ENCODE measurements around the gene PYDC2. TPM values are rescaled to one million over a fixed set of nuclear protein-coding genes. Genes with fewer than 3 reads are reported as not detected.

The PYDC2 gene
- total RNA-seq (2014; rRNA removed; shearing (Covaris generic)) = not detected in 2 replicates

DNA sequence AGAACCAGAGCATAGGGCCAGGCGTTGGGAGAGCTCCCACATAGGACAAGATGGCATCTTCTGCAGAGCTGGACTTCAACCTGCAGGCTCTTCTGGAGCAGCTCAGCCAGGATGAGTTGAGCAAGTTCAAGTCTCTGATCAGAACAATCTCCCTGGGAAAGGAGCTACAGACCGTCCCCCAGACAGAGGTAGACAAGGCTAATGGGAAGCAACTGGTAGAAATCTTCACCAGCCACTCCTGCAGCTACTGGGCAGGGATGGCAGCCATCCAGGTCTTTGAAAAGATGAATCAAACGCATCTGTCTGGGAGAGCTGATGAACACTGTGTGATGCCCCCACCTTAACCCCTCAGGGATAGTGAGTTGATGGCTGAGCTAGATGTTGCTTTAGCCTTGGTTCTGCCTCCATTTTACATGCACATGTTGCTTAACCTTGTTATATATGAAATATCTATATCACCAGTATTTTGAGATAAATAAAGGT, at the start of gene PYDC2:
Gene PYDC2 (plus strand): TSS at position 51 of the 483 bp plus-strand sequence. CDS start 0 bp downstream, at position 51.
- Histone ChIP-seq H3K27me3 (no peaks in the 10 kb centered on the region), H3K9me3 (replicated peaks) (no peaks in the 10 kb centered on the region), H3K36me3 (no peaks in the 10 kb centered on the region), H3K4me3 (no peak within 1 kb of the TSS), H3K27ac (no peak within 1 kb of the TSS), H3K4me1 (no peaks in the 10 kb centered on the region)
- DNase-seq = no peak

DNA sequence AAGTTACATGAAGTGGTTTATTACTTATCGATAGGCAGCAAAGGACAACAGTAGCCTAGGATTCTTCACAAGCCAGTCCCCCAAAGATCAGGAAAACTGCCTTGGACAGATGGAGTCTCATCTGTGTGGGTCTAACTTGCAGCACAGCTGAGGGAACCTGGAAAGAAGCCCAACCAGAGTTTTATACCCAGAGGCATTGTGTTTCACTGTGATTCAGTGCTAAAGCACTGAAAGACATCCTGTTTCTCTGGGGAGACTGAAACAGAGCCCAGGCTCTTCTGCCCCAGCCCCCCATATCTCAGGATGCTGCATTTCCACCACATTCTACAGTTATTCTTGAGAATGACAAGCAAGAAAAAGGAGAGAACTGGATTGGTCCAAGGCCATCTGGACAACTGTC, 48.2 kb upstream of the PYDC2 start:
- H3K27ac ChIP-seq = no peak overlapping the region
- DNase-seq = peak; percentile 55 to 78
- H3K27me3 ChIP-seq = no peaks in the 10 kb centered on the region

DNA sequence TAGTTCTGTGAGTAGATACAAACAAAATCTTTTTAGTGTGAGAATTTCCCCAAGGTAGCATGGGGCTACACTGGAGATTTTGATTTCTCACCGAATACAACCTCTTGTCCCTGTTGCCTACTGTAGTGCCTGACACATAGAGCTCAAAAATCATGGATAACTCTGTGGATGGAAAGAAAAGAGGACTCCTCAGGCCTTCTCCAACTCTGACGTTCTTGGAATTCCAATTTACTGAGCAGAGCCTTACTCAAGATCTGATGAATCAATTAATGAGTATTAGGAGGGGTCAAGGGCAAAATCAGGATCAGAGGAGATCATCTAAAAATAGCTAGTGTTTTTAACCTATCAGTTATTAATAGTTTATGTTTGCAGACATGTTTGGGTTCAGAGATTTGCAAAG, 46.7 kb upstream of the PYDC2 start:
- H3K27me3 ChIP-seq = no peaks in the 10 kb centered on the region
- H3K4me3 ChIP-seq = no peak overlapping the region
- H3K4me1 ChIP-seq = peaks cover 3% of the 10 kb centered on the region; the same call in 1 of the 2 replicates
- no peaks in the 10 kb centered on the region for H3K36me3 ChIP-seq
- no peak overlapping the region for H3K27ac ChIP-seq
- DNase-seq = no peak
- H3K9me3 ChIP-seq (replicated peaks) = no peaks in the 10 kb centered on the region

More for the DNA sequence above, 48.2 kb upstream of the PYDC2 start:
- no peaks in the 10 kb centered on the region for H3K36me3 ChIP-seq
- H3K9me3 ChIP-seq (replicated peaks) = no peaks in the 10 kb centered on the region
- H3K4me3 ChIP-seq = no peak overlapping the region
- peaks cover 3% of the 10 kb centered on the region; the same call in 1 of the 2 replicates for H3K4me1 ChIP-seq

DNA sequence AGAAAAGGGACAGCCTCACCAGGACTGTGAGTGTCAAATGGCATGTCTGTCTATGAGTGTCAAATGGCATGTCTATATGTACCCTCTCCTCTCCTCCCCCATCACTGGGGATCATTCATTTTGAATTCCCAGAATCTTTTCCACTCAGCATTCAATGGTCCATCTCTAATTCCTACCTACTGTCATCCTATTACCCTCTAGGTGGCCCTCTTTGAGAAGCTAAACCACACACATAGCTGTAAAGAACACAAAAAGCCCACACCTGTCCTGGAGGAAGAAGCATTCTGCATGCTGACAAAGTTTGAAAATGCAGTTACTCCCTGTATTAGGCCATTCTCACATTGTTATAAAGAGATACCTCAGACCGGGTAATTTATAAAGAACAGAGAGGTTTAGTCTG, 46.2 kb upstream of the PYDC2 start:
- no peak for DNase-seq
- Histone ChIP-seq H3K27ac (no peak overlapping the region), H3K4me1 (peaks cover 3% of the 10 kb centered on the region; the same call in 1 of the 2 replicates), H3K4me3 (no peak overlapping the region), H3K9me3 (replicated peaks) (no peaks in the 10 kb centered on the region), H3K27me3 (no peaks in the 10 kb centered on the region), H3K36me3 (no peaks in the 10 kb centered on the region)

DNA sequence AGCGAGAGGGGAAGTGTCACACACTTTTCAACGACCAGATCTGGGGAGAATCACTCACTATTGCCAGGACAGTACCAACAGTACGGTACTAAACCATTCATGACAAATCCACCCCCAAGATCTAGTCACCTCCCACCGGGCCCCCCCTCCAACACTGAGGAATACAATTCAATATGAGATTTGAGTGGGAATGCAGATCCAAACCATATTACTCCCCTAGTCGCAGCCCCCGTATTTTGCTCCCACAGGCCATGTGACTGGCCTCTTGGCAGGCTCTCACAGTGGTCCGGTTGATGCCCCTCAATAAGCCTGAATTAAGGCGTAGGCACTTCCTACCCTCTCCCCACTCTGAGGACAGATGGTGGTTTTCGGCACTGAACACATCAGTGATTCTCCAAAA, 45.4 kb upstream of the PYDC2 start:
- Histone ChIP-seq H3K4me3 (no peak overlapping the region), H3K4me1 (peaks cover 3% of the 10 kb centered on the region; the same call in 1 of the 2 replicates), H3K36me3 (no peaks in the 10 kb centered on the region), H3K27ac (no peak overlapping the region), H3K27me3 (no peaks in the 10 kb centered on the region), H3K9me3 (replicated peaks) (no peaks in the 10 kb centered on the region)
- DNase-seq = no peak

DNA sequence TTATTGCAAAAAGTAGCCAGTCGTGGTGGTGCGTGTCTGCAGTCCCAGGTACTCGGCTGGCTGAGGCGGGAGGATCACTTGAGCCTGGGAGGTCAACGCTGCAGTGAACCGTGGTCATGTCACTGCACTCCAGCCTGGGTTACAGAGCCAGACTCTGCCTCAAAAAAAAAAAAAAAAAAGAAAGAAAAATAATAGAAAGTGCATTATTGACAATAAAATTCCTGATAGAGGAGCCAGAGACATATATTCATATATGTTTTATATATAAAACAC, 43.6 kb upstream of the PYDC2 start:
- Histone ChIP-seq H3K4me1 (peaks cover 2% of the 10 kb centered on the region; the same call in 1 of the 2 replicates), H3K36me3 (no peaks in the 10 kb centered on the region), H3K4me3 (no peak overlapping the region), H3K9me3 (replicated peaks) (no peaks in the 10 kb centered on the region), H3K27me3 (no peaks in the 10 kb centered on the region), H3K27ac (no peak overlapping the region)
- DNase-seq = no peak

DNA sequence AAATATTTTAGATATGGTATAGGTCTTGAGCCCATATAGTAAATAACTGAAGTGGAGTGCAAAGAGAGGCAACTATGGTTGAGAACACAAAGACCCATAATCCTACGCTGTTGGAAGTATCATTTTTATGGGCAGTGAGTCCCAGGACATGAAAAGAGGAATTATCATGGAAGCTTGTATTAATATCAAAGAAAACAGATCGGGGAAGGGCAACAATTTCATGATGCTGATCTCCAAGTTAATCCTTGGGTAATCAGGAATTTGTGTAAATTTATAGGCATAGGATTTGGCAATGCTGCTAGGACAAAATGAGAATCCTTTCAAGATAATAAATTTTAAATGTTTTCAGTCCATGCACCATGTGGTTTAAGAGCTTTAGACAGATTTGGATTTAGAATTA, 40.2 kb upstream of the PYDC2 start:
- Histone ChIP-seq H3K4me3 (no peak overlapping the region), H3K27me3 (no peaks in the 10 kb centered on the region), H3K4me1 (no peaks in the 10 kb centered on the region), H3K27ac (no peak overlapping the region), H3K9me3 (replicated peaks) (no peaks in the 10 kb centered on the region), H3K36me3 (no peaks in the 10 kb centered on the region)
- no peak for DNase-seq

DNA sequence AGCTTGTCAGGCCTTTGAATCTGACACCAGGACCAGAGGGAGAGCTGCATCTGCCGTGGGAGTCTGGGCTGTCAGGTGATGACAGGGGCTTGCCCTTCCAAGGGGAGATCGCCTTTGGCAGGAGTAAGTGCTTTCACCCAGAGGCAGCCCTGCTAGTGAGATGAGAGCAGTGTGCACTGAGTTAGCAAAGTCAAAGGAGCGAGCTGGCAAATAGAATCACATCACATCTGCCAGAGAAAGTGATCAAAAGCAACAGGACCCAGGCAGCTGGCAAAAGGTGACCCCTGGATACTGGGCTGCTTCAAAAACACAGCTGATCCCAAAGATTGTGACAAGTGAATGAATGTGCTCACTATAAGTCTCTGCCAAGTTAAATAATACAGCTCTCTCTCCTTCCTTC, 36.1 kb upstream of the PYDC2 start:
- Histone ChIP-seq H3K27ac (no peak overlapping the region), H3K4me3 (no peak overlapping the region), H3K27me3 (no peaks in the 10 kb centered on the region), H3K9me3 (replicated peaks) (no peaks in the 10 kb centered on the region), H3K4me1 (no peaks in the 10 kb centered on the region), H3K36me3 (no peaks in the 10 kb centered on the region)
- no peak for DNase-seq

DNA sequence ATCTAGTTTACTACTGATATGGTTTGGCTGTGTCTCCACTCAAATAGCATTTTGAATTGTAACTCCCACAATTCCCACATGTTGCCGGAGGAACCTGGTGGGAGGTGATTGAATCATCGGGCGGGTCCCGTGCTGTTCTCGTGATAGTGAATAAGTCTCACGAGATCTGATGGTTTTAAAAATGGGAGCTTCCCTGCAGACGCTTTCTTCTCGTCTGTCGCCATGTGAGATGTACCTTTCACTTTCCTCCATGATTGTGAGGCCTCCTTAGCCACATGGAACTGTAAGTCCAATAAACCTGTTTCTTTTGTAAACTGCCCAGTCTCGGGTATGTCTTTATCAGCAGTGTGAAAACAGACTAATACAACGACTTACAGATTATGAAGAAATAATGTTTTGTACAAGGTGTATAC, 35.6 kb upstream of the PYDC2 start:
- no peak overlapping the region for H3K4me3 ChIP-seq
- H3K4me1 ChIP-seq = no peaks in the 10 kb centered on the region
- no peak for DNase-seq
- H3K9me3 ChIP-seq (replicated peaks) = no peaks in the 10 kb centered on the region
- H3K27ac ChIP-seq = no peak overlapping the region
- no peaks in the 10 kb centered on the region for H3K36me3 ChIP-seq
- H3K27me3 ChIP-seq = no peaks in the 10 kb centered on the region

DNA sequence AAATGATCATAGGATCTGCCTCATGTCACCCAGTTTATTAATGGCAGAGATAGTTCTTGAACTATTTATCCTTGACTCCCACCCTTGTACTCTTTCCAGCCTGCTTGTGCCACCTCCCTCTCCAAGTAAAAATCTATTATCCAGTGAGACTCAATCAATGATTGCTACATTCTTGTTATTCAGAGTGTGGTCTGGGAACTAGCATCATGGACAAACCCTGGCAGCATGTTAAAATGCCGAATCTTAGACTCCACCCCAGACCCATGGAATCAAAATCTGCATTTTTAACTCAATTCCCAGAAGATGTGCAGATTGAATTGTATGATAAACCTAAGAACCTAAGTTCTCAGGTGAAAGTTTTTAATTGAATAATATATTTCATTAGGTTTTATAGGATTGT, 34.7 kb upstream of the PYDC2 start:
- H3K27ac ChIP-seq = no peak overlapping the region
- no peaks in the 10 kb centered on the region for H3K9me3 ChIP-seq (replicated peaks)
- H3K27me3 ChIP-seq = no peaks in the 10 kb centered on the region
- H3K36me3 ChIP-seq = no peaks in the 10 kb centered on the region
- DNase-seq = no peak
- no peaks in the 10 kb centered on the region for H3K4me1 ChIP-seq
- H3K4me3 ChIP-seq = no peak overlapping the region

DNA sequence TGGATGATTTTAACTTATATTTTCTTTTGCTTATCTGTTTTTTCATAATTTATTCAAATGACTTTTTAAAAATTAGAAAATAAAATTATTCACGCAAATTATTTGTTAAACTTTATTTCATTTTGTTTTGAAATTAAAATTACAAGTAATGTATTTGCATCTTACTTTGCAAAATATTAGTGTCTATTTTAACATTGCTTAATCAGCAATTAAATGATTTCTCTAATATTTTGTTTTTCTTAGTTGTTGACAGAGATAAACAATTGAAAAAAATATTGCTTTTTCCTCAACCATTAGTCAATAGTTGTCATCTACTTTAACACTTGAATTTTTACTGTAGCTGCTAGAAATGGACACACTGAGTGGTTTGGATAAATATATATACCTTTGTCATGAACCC, 32.8 kb upstream of the PYDC2 start:
- Histone ChIP-seq H3K36me3 (no peaks in the 10 kb centered on the region), H3K4me1 (no peaks in the 10 kb centered on the region), H3K27me3 (no peaks in the 10 kb centered on the region), H3K27ac (no peak overlapping the region), H3K4me3 (no peak overlapping the region), H3K9me3 (replicated peaks) (no peaks in the 10 kb centered on the region)
- no peak for DNase-seq

DNA sequence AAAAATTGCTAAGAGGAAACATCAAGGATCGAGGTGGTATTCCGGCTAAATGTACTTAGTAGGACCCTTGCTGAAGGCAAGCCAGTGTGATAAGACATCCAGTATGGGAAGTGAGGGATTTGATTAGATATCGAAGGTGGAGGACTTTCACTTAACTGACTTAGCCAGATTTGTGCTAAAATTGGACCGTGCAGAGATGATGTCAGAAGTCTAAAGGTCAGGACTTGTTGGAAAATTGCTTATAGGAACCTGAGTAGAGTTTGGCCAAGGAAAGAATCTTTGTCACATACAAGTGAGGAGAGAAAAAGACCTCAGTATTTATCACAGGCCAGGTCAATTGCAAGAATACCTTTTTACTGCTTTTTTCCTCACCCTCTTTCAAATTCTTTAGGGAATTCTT, 30.9 kb upstream of the PYDC2 start:
- no peak overlapping the region for H3K27ac ChIP-seq
- H3K4me1 ChIP-seq = no peaks in the 10 kb centered on the region
- no peak for DNase-seq
- H3K9me3 ChIP-seq (replicated peaks) = no peaks in the 10 kb centered on the region
- H3K27me3 ChIP-seq = no peaks in the 10 kb centered on the region
- no peaks in the 10 kb centered on the region for H3K36me3 ChIP-seq
- H3K4me3 ChIP-seq = no peak overlapping the region

DNA sequence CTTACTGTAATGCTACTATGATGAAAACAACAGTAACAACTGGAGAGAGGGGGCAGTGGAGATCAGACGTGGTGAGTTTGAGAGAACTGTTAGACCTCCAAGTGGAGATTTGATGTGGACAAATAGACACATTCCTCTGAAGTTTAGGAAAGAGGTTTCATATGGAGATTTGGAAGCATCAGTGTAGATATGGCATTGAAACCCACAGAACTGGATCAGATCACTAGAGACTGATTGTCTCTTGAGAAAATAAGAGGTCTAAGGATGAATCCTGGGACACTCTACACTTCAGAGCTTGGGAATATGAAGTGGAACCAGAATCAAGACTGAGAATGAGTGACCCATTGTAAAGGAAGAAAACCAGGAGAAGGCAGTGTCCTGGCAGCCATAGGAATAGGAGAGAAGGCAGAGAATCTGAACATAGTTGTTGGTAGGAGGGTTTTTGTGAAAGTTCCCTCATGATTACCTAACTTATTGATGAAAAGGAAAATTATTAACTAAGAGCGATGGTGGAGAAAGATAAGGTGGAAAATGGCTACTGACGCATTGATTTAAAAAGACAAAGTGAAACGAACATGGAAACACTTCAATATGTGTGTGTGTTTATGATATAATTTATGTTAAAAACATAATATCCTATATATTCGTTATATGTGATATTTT, 29.7 kb upstream of the PYDC2 start:
- Histone ChIP-seq H3K27me3 (no peaks in the 10 kb centered on the region), H3K4me3 (no peak overlapping the region), H3K27ac (no peak overlapping the region), H3K9me3 (replicated peaks) (no peaks in the 10 kb centered on the region), H3K4me1 (no peaks in the 10 kb centered on the region), H3K36me3 (no peaks in the 10 kb centered on the region)
- DNase-seq = no peak

DNA sequence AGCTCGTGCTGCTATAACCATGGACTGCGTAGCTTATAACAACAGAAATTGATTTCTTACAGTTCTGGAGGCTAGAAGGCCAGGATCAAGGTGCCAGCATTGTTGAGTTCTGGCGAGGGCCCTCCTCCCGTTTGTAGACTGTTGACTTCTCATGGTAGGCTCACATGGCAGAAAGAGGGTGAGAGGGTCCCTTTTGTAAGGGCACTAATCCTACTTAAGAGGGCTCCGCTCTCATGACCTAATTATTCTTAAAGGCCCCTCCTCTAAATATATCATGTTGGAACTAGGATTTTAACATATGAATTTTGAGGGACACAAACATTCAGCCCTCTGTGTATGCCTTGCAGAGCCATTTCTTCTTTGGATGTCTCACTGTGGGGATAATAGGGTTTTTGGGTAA, 28.8 kb upstream of the PYDC2 start:
- Histone ChIP-seq H3K27ac (no peak overlapping the region), H3K27me3 (no peaks in the 10 kb centered on the region), H3K9me3 (replicated peaks) (no peaks in the 10 kb centered on the region), H3K36me3 (no peaks in the 10 kb centered on the region), H3K4me1 (no peaks in the 10 kb centered on the region), H3K4me3 (no peak overlapping the region)
- no peak for DNase-seq

DNA sequence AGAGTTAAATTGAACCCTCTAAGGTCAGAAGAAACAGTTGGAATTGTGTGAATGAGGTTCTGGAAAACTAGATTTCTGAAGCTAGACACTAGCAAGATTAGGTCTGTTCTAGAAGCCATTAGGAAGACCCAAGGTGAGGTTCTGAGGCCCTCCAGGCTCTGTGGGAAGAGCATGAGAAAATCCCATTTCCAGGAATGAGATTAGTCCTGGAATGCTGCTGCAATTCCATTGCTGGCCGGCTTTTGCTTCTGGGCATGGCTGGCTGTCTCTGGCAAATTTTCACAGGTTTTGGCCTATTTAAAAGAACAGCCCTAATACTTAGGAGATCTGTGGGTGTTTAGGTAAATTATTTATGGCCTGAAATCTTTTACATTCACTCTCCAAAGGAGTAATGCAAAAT, 26.9 kb upstream of the PYDC2 start:
- no peak for DNase-seq
- Histone ChIP-seq H3K27me3 (no peaks in the 10 kb centered on the region), H3K9me3 (replicated peaks) (no peaks in the 10 kb centered on the region), H3K4me1 (no peaks in the 10 kb centered on the region), H3K36me3 (no peaks in the 10 kb centered on the region), H3K27ac (no peak overlapping the region), H3K4me3 (no peak overlapping the region)

DNA sequence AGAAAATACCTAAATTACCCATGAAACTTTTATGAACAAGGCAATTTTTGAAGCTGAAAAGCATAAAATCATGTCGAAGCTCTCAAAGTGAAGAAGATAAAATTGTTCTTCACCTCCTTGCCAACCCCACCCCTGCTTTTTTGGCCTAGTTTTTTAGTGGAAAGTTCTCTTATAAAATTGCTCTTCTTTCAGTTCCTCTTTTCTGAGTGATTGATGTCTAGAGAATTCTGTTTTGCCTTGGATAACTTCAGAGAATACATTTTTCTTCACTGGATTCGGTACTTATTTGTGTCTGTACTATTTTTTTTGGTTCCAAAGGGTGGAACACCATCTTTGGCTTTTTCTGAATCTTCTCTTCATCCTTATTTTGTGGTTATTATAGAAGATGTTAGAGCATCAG, 25.0 kb upstream of the PYDC2 start:
- DNase-seq = no peak
- no peak overlapping the region for H3K27ac ChIP-seq
- no peak overlapping the region for H3K4me3 ChIP-seq

More for the DNA sequence above, 25.0 kb upstream of the PYDC2 start:
- H3K36me3 ChIP-seq = no peaks in the 10 kb centered on the region
- H3K27me3 ChIP-seq = no peaks in the 10 kb centered on the region
- H3K4me1 ChIP-seq = no peaks in the 10 kb centered on the region
- H3K9me3 ChIP-seq (replicated peaks) = no peaks in the 10 kb centered on the region

All from SJCRH30 (cell line).